Measurements from ENCODE around the gene PSAP.

- TF ChIP-seq SP1 (IDR thresholded peaks at IDR 0.05), result no peak
- no peak for TF ChIP-seq LEF1 (IDR thresholded peaks at IDR 0.05; ENCODE audit: borderline replicate concordance)
- TF ChIP-seq HDGF (IDR thresholded peaks at IDR 0.05; ENCODE audit: borderline replicate concordance), result no peak
- no peak for TF ChIP-seq BHLHE40 (IDR thresholded peaks at IDR 0.05; ENCODE audit: borderline replicate concordance)
- no peak for TF ChIP-seq TARDBP (IDR thresholded peaks at IDR 0.05)
- TF ChIP-seq FOXA1 (IDR thresholded peaks at IDR 0.05), result no peak
- no peak for TF ChIP-seq ARNT (IDR thresholded peaks at IDR 0.05)
- no peak for TF ChIP-seq FOXM1 (IDR thresholded peaks at IDR 0.05; ENCODE audit: borderline replicate concordance)
- no peak for TF ChIP-seq NFRKB (IDR thresholded peaks at IDR 0.05)
- no peak for TF ChIP-seq L3MBTL2 (conservative IDR thresholded peaks at IDR 0.05)
- TF ChIP-seq FOXK2 (IDR thresholded peaks at IDR 0.05), result no peak
- TF ChIP-seq ZNF384 (IDR thresholded peaks at IDR 0.05), result no peak
Measured at GRCh38 chr10:71825217-71825616, 25.8 kb downstream of the PSAP start.
